BE2C (cell line): ENCODE data around the gene CEBPE.
"Not testable (repeated sequence)": the region's sequence is repeated elsewhere in the genome, so short reads cannot be mapped to it uniquely, and the experiment has no call there.

Experiments
- DNase-seq: peaks from one replicate; pipeline ENCODE4 v3.0.0-alpha.2; 2020
- H3K27me3 ChIP-seq: fragments of 250-450 bp; sonication (Bioruptor Pico); 2 replicates; pipeline ENCODE4 v1.5.1; 2020; ENCODE audit warnings: mild to moderate bottlenecking
- H3K36me3 ChIP-seq: fragments of 250-450 bp; sonication (Bioruptor Pico); 2 replicates; pipeline ENCODE4 v1.5.1; 2020; ENCODE audit warnings: mild to moderate bottlenecking
- H3K4me1 ChIP-seq: fragments of 250-450 bp; sonication (Bioruptor Pico); 2 replicates; pipeline ENCODE4 v1.5.1; 2020
- H3K4me3 ChIP-seq: 2 replicates; pipeline ENCODE4 v1.5.1; 2011; ENCODE audit warnings: low read depth, low read length
- H3K9me3 ChIP-seq: fragments of 250-450 bp; sonication (Bioruptor Pico); 2 replicates; pipeline ENCODE4 v1.5.1; 2020
- TF ChIP-seq, protein P1 (sequence below): IDR thresholded peaks from 2 replicates; pipeline ENCODE4 v1.5.1; 2012; ENCODE audit warnings: mild to moderate bottlenecking, low read depth, low read length

The CEBPE gene

DNA sequence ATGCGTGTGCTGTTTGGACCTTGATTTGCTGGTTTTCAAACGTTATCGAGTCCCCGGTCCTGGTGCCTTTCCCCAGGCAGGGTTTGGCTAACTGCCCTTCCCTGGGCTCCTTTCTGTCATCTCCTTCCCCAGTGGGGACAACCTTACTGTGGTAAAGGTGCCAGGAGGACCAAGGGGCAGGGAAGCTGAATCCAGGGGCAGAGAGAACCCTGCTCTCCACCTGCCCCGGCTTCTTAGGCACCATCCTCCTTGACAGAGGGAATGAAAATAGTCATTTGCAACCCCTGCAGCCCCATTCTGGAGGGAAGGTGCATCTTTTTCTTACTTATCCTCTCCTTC, 5.0 kb downstream of the CEBPE start:
- DNase-seq, result no peak
- no peaks in the 10 kb centered on the region for H3K36me3 ChIP-seq
- H3K4me1 ChIP-seq, result no peaks in the 10 kb centered on the region
- H3K9me3 ChIP-seq, result 0 out of 2 replicates have a peak, but pooled peaks cover 2% of the 10 kb centered on the region
- TF ChIP-seq, protein P1, sequence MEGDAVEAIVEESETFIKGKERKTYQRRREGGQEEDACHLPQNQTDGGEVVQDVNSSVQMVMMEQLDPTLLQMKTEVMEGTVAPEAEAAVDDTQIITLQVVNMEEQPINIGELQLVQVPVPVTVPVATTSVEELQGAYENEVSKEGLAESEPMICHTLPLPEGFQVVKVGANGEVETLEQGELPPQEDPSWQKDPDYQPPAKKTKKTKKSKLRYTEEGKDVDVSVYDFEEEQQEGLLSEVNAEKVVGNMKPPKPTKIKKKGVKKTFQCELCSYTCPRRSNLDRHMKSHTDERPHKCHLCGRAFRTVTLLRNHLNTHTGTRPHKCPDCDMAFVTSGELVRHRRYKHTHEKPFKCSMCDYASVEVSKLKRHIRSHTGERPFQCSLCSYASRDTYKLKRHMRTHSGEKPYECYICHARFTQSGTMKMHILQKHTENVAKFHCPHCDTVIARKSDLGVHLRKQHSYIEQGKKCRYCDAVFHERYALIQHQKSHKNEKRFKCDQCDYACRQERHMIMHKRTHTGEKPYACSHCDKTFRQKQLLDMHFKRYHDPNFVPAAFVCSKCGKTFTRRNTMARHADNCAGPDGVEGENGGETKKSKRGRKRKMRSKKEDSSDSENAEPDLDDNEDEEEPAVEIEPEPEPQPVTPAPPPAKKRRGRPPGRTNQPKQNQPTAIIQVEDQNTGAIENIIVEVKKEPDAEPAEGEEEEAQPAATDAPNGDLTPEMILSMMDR, result no peak
- H3K27me3 ChIP-seq, result peaks cover 40% of the 10 kb centered on the region
- no peak overlapping the region for H3K4me3 ChIP-seq

DNA sequence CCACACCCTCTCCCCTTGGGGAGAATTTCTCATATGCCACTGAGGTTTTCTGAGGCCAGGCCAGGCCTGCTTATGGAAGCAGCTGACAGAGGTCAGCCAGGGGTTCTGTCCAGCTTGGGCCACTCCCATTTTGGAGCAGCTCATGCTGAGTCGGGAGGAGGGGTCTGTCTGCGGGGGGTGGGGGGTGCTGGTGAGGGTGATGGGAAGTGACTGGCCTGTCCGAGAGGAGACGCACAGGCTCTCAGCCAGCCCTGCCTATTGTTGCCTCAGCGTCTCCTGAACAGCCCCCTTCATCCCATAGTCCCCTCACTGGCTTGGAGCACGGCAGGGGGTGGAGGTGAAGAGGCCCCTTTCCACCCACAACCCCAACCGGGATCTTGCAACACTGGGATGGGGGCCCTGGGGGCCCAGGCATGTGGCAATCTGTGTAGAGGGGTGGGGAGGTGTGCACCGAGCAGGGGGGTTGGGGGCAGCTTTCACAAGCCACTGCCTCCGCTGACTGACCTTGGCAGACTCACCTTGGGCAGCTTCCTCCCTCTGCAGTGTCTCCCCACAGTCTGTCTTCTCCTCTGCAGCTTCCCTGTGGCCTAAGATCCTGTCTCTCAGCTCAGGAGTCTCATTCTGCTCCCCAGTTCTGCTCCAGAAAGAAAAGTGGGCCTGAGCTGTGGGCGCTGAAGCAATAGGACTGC, 5.5 kb downstream of the CEBPE start:
- H3K27me3 ChIP-seq, result peaks cover 40% of the 10 kb centered on the region
- H3K9me3 ChIP-seq, result 0 out of 2 replicates have a peak, but pooled peaks cover 2% of the 10 kb centered on the region
- DNase-seq, result no peak
- no peaks in the 10 kb centered on the region for H3K4me1 ChIP-seq
- H3K4me3 ChIP-seq, result no peak overlapping the region
- TF ChIP-seq, protein P1, result no peak
- H3K36me3 ChIP-seq, result no peaks in the 10 kb centered on the region

DNA sequence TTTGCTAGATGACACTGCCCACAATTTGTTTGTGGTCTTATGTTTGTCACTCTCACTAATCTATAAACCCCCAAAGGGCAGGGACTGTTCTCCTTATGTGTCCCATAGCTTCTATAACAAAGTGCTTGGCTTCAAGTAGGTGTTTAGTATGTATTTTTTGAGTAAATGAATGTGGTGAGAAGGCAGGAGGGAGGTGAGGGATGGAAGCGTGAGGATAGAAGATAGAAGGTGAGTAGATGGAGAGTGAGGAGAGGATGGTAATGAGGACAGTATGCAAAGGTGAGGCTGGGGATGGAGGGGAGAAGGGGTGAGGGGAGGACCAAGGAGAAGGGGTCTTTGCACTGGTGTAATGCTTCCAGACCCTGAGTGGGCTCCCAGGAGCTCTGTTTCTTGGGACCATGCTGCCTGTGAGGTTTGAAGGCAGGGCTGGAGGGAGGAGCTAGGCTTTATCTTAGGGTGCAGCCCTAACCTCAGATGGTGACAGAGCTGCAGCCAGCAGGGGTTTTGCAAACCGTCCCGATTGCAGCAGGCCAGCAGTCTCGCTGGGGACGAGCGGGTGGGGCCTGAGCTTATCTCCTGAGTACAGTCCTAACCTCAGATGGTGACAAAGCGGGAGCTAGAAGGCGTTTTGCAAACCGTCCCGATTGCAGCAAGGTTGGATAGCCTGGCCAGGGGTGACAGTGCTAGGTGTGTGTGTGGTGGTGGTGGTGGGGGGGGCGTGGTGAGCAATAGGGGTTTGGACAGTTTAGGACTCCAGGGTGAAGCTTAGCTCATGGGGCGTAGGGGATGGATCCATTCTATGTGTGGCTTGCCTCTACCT, 6.5 kb downstream of the CEBPE start:
- H3K27me3 ChIP-seq, result peaks cover 40% of the 10 kb centered on the region
- no peak overlapping the region for H3K4me3 ChIP-seq
- no peaks in the 10 kb centered on the region for H3K4me1 ChIP-seq
- 0 out of 2 replicates have a peak, but pooled peaks cover 2% of the 10 kb centered on the region for H3K9me3 ChIP-seq
- H3K36me3 ChIP-seq, result no peaks in the 10 kb centered on the region
- TF ChIP-seq, protein P1, result no peak
- DNase-seq, result no peak

DNA sequence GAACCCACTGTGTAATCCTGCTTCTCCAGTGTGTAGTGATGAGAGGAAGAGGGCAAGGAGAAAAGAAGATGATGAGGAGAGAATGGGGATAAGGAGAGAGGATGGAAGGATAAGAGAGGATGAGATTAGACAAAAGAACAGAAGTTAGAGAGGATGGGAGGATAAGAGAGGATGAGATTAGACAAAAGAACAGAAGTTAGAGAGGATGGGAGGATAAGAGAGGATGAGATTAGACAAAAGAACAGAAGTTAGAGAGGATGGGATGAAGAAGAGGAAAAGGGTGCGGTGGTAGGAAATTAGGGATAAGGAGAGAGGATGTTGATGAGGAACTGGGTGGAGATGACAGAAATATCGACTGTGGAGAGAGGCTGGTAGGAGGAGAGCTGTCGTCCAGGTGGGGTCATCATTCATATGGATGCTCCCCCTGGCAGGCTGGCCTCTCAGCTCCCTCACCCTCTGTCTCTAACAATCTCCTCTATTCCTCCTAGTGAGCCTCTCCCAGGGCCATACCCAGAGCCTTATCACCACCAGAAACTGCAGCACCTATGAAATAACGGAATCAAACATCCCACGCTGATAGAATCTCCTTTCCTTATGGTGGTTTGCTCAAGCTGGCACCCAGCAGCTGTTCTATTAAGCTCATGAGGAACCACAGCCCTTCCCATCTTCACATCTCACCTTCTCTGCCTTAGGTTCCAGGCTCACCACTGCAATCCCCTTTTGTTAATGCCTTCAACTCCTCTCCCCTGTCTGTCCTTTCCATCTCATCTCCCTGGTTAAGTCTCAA, 8.3 kb downstream of the CEBPE start:
- H3K9me3 ChIP-seq, result 0 out of 2 replicates have a peak, but pooled peaks cover 2% of the 10 kb centered on the region
- peaks cover 38% of the 10 kb centered on the region for H3K27me3 ChIP-seq
- TF ChIP-seq, protein P1, result no peak
- H3K36me3 ChIP-seq, result no peaks in the 10 kb centered on the region
- H3K4me1 ChIP-seq, result no peaks in the 10 kb centered on the region
- H3K4me3 ChIP-seq, result no peak overlapping the region
- DNase-seq, result no peak

DNA sequence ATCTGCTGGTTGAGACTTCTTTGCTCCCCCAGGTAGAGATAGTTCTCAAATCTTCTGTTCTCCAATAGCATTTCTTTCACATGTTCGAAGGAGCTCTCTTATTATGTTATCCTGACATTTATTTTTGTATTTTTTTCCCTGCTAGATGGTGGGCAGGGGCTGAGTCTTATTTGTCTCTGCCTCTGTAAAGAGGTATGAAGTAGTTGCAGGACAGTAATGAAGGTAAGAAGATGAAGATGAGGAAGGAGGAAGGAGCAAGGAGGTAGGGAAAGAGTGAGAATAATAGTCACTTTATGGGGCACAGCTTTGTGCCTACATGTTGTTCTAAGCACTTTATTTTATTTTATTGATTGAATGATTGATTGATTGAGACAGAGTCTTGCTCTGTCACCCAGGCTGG, 9.3 kb downstream of the CEBPE start:
- no peak for DNase-seq
- H3K27me3 ChIP-seq, result peaks cover 43% of the 10 kb centered on the region
- TF ChIP-seq, protein P1, result no peak
- no peaks in the 10 kb centered on the region for H3K36me3 ChIP-seq
- H3K4me3 ChIP-seq, result no peak overlapping the region
- H3K4me1 ChIP-seq, result no peaks in the 10 kb centered on the region
- 0 out of 2 replicates have a peak, but pooled peaks cover 2% of the 10 kb centered on the region for H3K9me3 ChIP-seq

DNA sequence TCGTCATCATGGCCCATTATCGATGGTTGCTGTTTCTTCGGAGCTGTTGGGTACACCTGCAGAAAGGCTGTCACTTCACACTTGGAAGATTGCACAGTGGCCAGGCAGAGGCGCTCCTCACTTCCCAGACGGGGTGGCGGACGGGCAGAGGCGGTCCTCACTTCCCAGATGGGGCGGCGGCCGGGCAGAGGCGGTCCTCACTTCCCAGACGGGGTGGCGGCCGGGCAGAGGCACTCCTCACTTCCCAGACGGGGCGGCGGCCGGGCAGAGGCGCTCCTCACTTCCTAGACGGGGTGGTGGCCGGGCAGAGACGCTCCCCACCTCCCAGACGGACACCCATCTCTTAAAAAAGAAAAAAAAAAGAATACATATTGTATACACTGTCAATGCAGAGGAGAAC, 10.9 kb downstream of the CEBPE start:
- H3K9me3 ChIP-seq, H3K4me3 ChIP-seq, DNase-seq, H3K4me1 ChIP-seq, H3K36me3 ChIP-seq: not testable (repeated sequence)
- peaks cover 51% of the 10 kb centered on the region for H3K27me3 ChIP-seq

DNA sequence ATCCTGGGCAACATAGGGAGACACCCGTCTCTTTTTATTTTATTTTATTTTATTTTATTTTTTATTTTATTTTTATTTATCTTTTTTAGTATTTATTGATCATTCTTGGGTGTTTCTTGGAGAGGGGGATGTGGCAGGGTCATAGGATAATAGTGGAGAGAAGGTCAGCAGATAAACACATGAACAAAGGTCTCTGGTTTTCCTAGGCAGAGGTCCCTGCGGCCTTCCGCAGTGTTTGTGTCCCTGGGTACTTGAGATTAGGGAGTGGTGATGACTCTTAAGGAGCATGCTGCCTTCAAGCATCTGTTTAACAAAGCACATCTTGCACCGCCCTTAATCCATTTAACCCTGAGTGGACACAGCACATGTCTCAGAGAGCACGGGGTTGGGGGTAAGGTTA, 11.4 kb downstream of the CEBPE start:
- not testable (repeated sequence) for DNase-seq, H3K36me3 ChIP-seq, H3K4me1 ChIP-seq, H3K4me3 ChIP-seq, H3K9me3 ChIP-seq
- H3K27me3 ChIP-seq, result peaks cover 52% of the 10 kb centered on the region
